Rectal smooth muscle tissue (tissue), 1 donor: ENCODE measurements around the gene TUBD1.
A peak's percentile ranks its signal among the peaks of the same experiment; 100 is the strongest.
"Not testable (repeated sequence)": the region's sequence is repeated elsewhere in the genome, so short reads cannot be mapped to it uniquely, and the experiment has no call there.

Experiments used
- H3K27ac ChIP-seq: one replicate; pipeline ENCODE4 v1.7.0; 2013; ENCODE audit warnings: low read depth, low read length, inconsistent platforms
- H3K27me3 ChIP-seq: one replicate; pipeline ENCODE4 v1.7.0; 2013; ENCODE audit warnings: low read length; ENCODE audit not compliant: control insufficient read depth, insufficient read depth
- H3K36me3 ChIP-seq: one replicate; pipeline ENCODE4 v1.7.0; 2013; ENCODE audit warnings: low read length; ENCODE audit not compliant: control insufficient read depth, insufficient read depth
- H3K4me1 ChIP-seq: one replicate; pipeline ENCODE4 v1.7.0; 2013; ENCODE audit warnings: low read length; ENCODE audit not compliant: control insufficient read depth, insufficient read depth
- H3K4me3 ChIP-seq: one replicate; pipeline ENCODE4 v1.7.0; 2013; ENCODE audit warnings: low read length
- H3K9ac ChIP-seq: one replicate; pipeline ENCODE4 v1.7.0; 2013; ENCODE audit warnings: low read length

Gene TUBD1

GRCh38 chr17:59838052-59838916, 54.5 kb downstream of the TUBD1 start:
- peak overlapping the region; percentile 99 for H3K9ac ChIP-seq
- H3K27me3 ChIP-seq: no peaks in the 10 kb centered on the region
- H3K4me1 ChIP-seq: peaks cover 12% of the 10 kb centered on the region

GRCh38 chr17:59837308-59838051, 55.3 kb downstream of the TUBD1 start:
- peak overlapping the region; percentile 99 for H3K9ac ChIP-seq
- peak overlapping the region; percentile 100 for H3K27ac ChIP-seq
- H3K36me3 ChIP-seq: peaks cover 14% of the 10 kb centered on the region
- H3K27me3 ChIP-seq: no peaks in the 10 kb centered on the region
- peak overlapping the region; percentile 99 for H3K4me3 ChIP-seq
- peaks cover 15% of the 10 kb centered on the region for H3K4me1 ChIP-seq

More at GRCh38 chr17:59838052-59838916, 54.5 kb downstream of the TUBD1 start:
- Histone ChIP-seq H3K36me3 (peaks cover 14% of the 10 kb centered on the region), H3K4me3 (peak overlapping the region; percentile 99), H3K27ac (peak overlapping the region; percentile 100)

GRCh38 chr17:59832883-59833379, 59.8 kb downstream of the TUBD1 start:
- Histone ChIP-seq H3K27me3 (no peaks in the 10 kb centered on the region), H3K9ac (no peak overlapping the region), H3K4me3 (no peak overlapping the region), H3K27ac (no peak overlapping the region), H3K36me3 (no peaks in the 10 kb centered on the region), H3K4me1 (peaks cover 15% of the 10 kb centered on the region)

- Histone ChIP-seq H3K4me1 (peaks cover 15% of the 10 kb centered on the region), H3K27ac (peak overlapping the region; percentile 87), H3K36me3 (no peaks in the 10 kb centered on the region), H3K4me3 (no peak overlapping the region), H3K9ac (no peak overlapping the region), H3K27me3 (no peaks in the 10 kb centered on the region)
Observed at GRCh38 chr17:59830846-59831486, 61.8 kb downstream of the TUBD1 start.

GRCh38 chr17:59830007-59830630, 62.6 kb downstream of the TUBD1 start:
- Histone ChIP-seq H3K27me3 (no peaks in the 10 kb centered on the region), H3K36me3 (no peaks in the 10 kb centered on the region), H3K27ac (peak overlapping the region; percentile 87), H3K4me3 (no peak overlapping the region), H3K4me1 (peaks cover 19% of the 10 kb centered on the region), H3K9ac (no peak overlapping the region)

GRCh38 chr17:59829217-59830006, 63.3 kb downstream of the TUBD1 start:
- Histone ChIP-seq H3K4me3 (peak overlapping the region; percentile 43), H3K9ac (no peak overlapping the region), H3K36me3 (no peaks in the 10 kb centered on the region), H3K27ac (peak overlapping the region; percentile 87), H3K4me1 (peaks cover 19% of the 10 kb centered on the region), H3K27me3 (no peaks in the 10 kb centered on the region)

GRCh38 chr17:59828819-59829216, 63.9 kb downstream of the TUBD1 start:
- H3K36me3 ChIP-seq, H3K9ac ChIP-seq, H3K27me3 ChIP-seq: not testable (repeated sequence)
- peak overlapping the region; percentile 33 for H3K4me3 ChIP-seq
- peak overlapping the region; percentile 87 for H3K27ac ChIP-seq
- H3K4me1 ChIP-seq: peaks cover 19% of the 10 kb centered on the region

- H3K4me1 ChIP-seq: peaks cover 19% of the 10 kb centered on the region
- no peak overlapping the region for H3K4me3 ChIP-seq
- no peaks in the 10 kb centered on the region for H3K36me3 ChIP-seq
- H3K27me3 ChIP-seq: no peaks in the 10 kb centered on the region
- H3K9ac ChIP-seq: no peak overlapping the region
- peak overlapping the region; percentile 87 for H3K27ac ChIP-seq
Observed at GRCh38 chr17:59828478-59828760, 64.3 kb downstream of the TUBD1 start.

- Histone ChIP-seq H3K36me3 (no peaks in the 10 kb centered on the region), H3K4me1 (peaks cover 18% of the 10 kb centered on the region), H3K27me3 (no peaks in the 10 kb centered on the region), H3K4me3 (no peak overlapping the region), H3K9ac (no peak overlapping the region), H3K27ac (peak overlapping the region; percentile 87)
Observed at GRCh38 chr17:59827721-59828477, 64.8 kb downstream of the TUBD1 start.

GRCh38 chr17:59826706-59827453, 65.9 kb downstream of the TUBD1 start:
- no peak overlapping the region for H3K9ac ChIP-seq
- no peaks in the 10 kb centered on the region for H3K27me3 ChIP-seq
- H3K4me1 ChIP-seq: peaks cover 16% of the 10 kb centered on the region
- peak overlapping the region; percentile 87 for H3K27ac ChIP-seq
- H3K36me3 ChIP-seq: no peaks in the 10 kb centered on the region
- no peak overlapping the region for H3K4me3 ChIP-seq
